ENCODE measurements around the gene ZNF304.
"Not testable (repeated sequence)": the region's sequence is repeated elsewhere in the genome, so short reads cannot be mapped to it uniquely, and the experiment has no call there.

The ZNF304 gene

DNA sequence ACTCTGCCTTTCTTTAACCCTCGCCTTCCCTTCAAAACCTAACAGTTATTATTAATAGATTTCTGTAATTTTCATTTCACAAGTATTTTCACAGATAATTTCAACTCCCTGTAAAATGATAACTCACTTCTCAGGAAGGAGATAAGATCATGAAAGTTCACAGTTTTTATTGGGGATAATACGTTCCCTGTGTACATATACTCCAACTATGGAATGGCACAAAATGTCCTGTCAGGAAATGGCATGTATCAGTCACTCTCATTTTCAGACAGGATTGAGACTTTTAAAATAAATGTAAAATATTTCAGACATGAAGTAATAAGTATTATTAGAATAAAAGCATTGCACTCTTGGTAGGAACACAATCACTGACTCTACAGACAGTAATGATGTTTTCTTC lies 11.3 kb downstream of the ZNF304 start:
- no peak for DNase-seq (ENCODE audit: low read depth, low spot score)

DNA sequence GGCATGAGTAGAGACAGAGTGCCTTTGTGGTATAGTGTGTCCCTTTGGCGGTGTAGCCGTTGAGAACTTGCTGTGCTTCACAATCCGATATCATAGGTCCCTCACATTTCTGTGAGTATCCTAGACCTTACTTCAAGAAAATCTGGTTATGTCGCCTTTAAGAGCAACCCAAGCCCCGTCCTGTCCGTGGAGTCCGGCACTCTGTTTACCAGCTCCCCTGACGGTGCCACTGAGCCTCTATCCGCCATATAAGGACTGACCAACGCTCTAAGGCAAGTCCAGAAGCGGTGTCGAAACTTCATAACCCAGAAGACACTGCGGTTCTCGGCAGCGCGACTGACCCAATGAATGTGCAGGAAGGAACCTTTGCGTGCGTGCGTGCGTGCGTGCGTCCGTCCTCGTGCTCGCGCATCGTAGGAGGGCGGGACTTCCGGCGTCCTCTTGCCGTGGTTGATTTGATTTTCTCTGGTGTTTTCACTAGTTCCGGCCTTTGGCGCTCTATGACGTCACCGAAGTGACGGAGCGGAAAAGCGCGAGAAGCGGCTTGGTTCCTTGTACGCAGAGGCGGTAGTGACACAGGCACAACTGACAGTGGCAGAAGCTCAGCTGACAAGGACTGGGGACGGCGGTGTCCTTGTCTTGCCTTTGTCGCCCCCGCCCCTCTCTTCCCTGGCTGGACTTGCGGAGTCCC lies 12.1 kb downstream of the ZNF304 start, which contains the start of the genes TRAPPC2B and ZNF547:
TSS of gene TRAPPC2B (plus strand) at position 555 of the 691 bp plus-strand sequence. CDS start 1,283 bp downstream, outside the sequence.
TSS of gene ZNF547 (plus strand) at position 555 of the 691 bp plus-strand sequence. CDS start 5,005 bp downstream, outside the sequence.
- DNase-seq (ENCODE audit: low read depth, low spot score): peak; percentile 100

DNA sequence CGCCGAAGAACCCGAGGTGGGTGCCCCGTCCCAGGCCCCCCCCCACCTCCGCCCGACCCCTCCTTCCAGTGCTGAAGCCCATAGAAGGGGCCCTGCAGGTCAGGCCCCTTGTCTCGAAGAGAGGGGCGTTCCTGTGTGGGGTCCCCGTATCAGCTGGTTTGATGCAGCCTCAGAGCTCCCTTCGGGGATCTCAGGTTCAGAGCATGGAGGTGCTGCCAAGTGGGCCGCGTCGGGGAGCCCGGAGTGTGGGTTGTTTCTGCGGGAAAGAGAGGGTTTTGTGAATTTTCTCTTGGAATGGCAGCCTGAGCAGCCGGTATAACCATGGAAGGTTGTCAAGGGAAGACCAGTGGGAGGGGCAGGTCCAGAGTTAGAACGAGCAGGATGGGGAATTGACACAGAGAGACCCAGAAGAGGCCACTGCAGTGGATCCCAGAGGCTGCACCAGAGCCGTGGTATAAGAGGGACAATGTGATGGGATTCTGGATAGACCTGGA lies 12.7 kb downstream of the ZNF304 start:
- DNase-seq (ENCODE audit: low read depth, low spot score): peak; percentile 45

DNA sequence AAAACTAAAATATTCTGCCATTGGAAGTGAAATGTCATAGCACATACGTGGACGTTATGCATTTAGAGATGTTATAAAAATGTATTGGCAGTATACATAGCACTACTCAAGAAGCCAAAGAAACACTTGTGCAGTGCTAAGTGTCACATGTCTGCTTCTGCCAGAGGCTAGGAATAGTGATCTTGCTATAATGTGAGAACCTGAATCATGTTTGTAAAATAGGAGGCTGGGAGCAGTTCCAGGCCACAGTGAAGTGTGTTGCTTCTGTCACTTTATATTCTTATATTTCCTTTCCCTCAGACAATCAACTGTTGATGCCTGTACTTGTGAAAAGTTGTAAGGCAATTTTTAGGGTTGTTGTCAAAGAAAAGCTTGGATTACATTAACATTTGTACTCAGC lies 15.7 kb downstream of the ZNF304 start:
- DNase-seq (ENCODE audit: low read depth, low spot score): no peak

DNA sequence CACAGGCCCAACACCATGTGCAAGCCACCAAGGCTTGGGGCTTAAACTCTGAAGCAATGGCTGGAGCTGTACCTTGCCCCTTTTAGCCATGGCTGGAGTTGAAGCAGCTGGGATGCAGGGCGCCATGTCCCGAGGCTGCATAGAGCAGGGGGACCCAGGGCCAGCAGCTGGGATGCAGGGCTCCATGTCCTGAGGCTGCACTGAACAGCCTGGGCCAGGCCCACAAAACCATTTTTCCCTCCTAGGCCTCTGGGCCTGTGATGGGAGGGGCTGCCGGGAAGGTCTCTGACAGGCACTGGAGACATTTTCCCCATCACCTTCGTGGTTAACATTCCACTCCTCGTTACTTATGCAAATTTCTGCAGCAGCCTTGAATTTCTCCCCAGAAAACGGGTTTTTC lies 23.1 kb downstream of the ZNF304 start:
- no peak for DNase-seq (ENCODE audit: low read depth, low spot score)

DNA sequence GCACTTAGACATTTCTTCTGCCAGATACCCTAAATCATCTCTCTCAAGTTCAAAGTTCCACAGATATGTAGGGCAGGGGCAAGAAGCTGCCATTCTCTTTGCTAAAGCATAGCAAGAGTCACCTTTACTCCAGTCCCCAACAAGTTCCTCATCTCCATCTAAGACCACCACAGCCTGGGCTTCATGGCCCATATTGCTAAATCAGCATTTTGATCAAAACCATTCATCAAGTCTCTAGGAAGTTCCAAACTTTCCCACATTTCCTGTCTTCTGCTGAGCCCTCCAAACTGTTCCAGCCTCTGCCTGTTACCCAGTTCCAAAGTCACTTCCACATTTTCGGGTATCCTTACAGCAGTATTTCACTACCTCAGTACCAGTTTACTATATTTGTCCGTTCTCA lies 23.6 kb downstream of the ZNF304 start:
- DNase-seq (ENCODE audit: low read depth, low spot score): not testable (repeated sequence)

DNA sequence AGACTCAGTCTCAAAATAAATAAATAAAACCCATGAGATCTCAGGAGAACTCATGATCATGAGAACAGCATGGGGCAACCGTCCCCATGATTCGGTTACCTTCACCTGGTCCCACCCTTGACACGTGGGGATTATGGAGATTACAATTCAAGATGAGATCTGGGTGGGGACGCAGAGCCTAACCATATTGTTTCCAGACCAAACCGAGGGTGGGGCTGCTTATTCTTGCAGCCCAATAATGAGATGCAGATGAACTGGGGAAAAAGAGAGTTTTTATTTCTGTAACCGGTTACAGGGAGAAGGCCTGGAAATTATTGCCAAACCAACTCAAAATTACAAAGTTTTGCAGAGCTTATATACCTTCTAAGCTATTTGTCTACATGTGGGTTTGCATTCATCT lies 25.1 kb downstream of the ZNF304 start:
- DNase-seq (ENCODE audit: low read depth, low spot score): no peak

DNA sequence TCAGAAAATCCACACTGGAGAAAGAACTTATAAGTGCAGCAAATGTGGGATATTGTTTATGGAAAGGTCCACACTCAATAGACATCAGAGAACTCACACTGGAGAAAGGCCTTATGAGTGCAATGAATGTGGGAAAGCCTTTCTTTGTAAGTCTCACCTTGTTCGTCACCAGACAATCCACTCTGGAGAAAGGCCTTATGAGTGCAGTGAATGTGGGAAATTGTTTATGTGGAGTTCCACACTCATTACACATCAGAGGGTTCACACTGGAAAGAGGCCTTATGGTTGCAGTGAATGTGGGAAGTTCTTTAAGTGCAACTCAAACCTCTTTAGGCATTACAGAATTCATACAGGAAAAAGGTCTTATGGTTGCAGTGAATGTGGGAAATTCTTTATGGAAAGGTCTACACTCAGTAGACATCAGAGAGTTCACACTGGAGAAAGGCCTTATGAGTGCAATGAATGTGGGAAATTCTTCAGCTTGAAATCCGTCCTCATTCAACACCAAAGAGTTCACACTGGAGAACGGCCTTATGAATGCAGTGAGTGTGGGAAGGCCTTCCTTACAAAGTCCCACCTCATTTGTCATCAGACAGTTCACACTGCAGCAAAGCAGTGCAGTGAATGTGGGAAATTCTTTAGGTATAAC lies 26.6 kb downstream of the ZNF304 start:
- DNase-seq (ENCODE audit: low read depth, low spot score): no peak

DNA sequence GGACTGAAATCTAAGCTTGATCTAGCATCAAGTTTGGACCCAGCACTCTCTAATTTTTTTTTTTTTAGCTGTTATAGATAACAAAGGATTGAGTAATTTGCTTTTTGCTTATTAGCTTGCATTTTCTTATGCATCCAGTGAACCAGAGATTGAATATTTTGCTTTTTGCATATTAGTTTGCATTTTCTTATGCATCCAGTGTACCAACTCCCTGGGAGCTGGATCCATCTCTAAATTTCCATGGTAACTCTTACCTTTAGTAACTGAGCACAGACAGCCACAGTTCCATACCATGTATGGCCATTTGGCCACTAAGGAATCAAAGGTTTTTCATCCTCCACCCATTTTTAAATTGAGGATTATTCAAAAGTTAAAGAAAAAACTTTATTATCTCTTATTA lies 29.9 kb downstream of the ZNF304 start:
- DNase-seq (ENCODE audit: low read depth, low spot score): no peak

DNA sequence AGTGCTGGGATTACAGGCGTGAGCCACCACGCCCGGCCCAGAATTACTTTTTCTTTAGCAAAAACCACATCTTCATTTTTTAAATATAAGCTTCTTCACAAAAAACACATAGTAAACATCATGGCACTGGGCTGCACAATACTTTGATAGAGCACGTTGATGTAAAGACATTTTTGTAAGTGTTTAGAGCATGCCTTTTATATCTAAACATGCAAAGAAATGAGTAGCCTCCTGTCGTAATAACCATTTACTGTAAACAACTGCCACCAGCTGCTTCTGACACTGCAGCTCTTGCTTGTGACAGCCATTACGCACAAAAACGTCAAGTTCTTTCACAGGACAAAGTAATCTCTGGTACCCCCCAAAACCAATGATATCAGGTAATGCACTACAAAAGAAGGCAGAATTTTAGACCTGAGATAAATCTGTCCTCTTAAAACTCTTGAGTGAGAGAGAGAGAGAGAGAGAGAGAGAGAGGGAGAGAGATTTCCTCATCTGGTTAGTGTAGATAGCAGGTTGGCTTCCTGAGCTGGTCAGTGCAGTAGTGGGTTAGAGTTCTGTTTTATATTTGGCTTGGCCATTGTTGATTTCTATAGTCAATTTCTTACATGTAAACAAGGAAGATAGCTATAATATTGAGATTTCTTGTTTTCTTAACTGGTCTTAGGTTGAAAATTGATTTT lies 31.9 kb downstream of the ZNF304 start:
- no peak for DNase-seq (ENCODE audit: low read depth, low spot score)

DNA sequence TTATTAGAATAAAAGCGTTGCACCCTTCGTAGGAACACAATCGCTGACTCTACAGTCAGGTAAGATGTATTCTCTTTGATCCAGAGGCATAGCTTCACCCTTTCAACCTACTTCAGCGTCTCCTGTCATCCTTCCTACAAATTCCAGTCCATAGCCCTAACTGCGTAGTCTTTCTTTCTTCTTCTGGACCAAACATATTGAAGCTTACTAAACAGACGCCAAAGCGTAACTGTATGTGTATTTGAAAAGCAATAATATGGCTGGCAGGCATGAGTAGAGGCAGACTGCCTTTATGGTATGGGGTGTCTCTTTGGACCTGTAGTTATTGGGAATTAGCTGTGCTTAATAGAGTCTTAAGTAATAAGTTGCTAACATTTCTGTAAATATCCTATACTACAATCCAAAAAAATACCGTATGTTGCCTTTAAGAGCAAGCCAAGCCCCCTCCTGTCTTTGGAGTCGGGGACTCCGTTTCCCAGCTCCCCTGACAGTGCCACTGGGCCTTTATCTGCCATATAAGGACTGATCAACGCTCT lies 38.2 kb downstream of the ZNF304 start:
- no peak for DNase-seq (ENCODE audit: low read depth, low spot score)

DNA sequence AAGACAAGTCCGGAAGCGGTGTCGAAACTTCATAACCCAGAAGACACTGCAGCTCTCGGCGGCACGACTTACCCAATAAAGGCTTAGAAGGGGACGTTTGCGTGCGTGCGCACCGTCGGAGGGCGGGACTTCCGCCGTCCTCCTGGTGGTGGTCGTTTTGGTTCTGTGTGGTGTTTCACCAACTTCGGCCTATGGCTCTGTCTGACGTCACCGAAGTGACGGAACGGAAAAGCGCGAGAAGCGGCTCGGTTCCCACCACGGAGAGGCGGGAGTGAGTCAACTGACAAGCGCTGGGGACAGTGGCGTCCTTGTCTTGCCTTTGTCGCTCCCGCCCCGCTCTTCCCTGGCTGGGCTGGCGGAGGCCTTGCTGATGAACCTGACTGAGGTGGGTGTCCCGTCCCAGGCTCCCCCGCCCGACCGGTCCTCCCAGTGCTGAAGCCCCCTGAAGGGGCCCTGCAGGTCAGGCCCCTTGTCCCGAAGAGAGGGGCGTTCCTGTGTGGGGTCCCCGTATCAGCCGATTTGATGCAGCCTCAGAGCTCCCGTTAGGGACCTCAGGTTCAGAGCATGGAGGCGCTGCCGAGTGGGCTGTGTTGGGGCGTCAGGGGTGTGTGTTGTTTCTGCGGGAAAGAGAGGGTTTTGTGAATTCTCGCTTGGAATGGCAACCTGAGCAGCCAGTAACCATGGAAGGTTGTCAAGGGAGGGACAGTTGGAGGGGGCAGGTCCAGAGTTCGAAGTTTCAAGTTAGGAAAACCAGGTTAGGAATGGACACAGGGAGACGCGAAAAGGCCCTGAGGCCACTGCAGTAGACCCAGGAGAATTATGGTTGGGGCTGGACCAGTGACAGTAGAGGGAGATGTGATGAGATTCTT lies 38.9 kb downstream of the ZNF304 start, which contains the start of gene ZNF548:
TSS of gene ZNF548 (plus strand) at position 125 of the 869 bp plus-strand sequence. CDS start at position 371, 246 bp downstream.
- DNase-seq (ENCODE audit: low read depth, low spot score): peak; percentile 100

DNA sequence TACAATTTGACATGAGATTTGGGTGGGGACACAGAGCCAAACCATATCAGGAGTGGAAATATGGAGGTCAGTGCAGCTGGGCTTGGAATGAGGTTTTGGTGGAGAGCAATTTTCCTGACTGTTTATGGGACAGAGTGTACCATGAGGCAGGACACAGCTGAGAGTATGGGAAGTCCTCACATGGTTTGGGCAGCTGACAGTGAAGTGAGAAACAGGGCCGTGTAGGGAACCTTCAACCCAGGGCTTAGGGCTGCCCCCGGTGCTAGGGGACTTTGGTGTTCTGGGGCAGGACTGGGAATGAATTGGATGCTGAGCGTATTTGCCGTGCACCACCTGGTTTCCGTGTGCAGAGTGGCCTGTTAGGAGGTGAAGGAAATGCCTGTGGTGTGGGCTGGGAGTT lies 44.6 kb downstream of the ZNF304 start:
- DNase-seq (ENCODE audit: low read depth, low spot score): no peak

DNA sequence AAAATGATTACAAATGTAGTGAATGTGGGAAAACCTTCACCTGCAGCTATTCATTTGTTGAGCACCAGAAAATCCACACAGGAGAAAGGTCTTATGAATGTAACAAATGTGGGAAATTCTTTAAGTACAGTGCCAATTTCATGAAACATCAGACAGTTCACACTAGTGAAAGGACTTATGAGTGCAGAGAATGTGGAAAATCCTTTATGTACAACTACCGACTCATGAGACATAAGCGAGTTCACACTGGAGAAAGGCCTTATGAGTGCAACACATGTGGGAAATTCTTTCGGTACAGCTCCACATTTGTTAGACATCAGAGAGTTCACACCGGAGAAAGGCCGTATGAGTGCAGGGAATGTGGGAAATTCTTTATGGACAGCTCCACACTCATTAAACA lies 47.8 kb downstream of the ZNF304 start:
- no peak for DNase-seq (ENCODE audit: low read depth, low spot score)

DNA sequence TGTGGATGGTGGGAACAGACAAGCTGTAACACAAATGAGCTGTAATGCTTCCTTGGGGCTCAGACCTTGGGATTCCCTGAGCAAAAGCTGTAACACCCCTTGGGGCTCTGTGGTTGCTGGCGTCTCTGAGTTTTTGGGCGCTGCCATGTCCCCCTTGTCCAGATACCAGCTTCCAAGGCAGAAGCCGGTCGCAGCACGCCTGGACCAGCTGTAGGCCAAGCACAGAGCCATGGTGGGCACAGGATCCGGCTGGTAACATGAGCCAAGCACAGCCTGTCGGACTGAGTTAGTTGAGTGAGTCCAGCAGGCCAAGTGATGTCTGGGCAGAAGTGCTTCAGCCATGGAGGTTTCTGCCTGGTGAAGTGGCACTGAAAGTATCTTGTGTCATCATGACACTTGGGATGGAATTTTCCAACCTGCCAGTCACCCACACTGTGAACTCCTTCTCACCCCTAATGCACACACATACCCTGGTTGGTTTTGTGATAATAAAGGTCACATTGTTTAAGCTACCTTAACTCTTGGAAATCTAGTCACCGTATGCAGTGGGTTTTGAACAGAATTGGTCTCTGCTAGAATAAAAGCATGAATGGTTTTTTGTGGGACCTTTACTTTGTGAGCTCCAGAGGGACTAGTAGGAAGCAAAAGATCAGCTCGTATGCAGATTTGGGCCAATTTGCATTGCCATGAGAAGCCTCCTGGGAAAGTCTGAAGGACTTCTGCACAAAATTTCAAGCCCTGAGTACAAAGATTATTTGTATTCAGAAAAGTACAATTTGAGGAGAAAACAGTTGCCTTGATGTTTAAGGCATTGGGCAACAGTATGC lies 52.9 kb downstream of the ZNF304 start:
- DNase-seq (ENCODE audit: low read depth, low spot score): no peak

DNA sequence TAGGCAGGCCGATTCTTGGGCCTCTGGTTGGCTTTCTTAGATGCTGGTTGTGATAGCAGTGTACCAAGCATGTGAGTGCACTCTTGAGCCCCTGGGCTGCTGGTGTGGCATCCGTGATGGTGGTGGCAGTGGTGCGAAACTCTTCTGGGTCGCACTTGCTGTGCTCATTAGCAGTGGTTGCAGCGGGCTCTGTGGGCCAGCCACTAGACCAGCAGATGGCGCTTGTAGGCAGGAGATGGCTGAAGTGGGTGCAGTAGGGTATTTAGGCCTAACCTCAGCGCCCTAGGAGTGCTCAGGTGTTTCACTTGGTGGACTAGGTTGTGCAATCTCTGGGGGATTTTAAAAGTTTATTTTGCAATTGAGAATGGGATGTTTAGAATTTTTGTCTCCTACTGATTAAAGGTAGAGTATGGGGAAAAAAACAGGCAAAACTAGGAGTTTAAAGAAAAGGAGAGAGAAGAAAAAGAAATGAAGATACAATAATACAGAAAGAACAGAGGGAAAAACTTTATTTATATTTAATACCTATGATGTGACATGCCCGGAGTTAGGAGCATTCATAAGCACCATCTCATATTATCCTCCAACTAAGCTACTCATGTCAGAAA lies 55.5 kb downstream of the ZNF304 start:
- peak; percentile 70 for DNase-seq (ENCODE audit: low read depth, low spot score)
